Lower leg skin (tissue), 4 donors: ENCODE data around the gene GORAB. TPM values are rescaled to one million over a fixed set of nuclear protein-coding genes. Genes with fewer than 3 reads are reported as not detected.

Experiments used
- DNase-seq, 2 donors: peaks; one replicate each; pipeline ENCODE4 v3.0.0-alpha.2; 2019; ENCODE audit warnings: low spot score in 2 of 2
- H3K4me3 ChIP-seq: fragments of 200-600 bp; sonication (generic); 2 replicates; pipeline ENCODE4 v1.5.1; 2017; ENCODE audit warnings: mild to moderate bottlenecking, low read depth; ENCODE audit not compliant: poor library complexity, severe bottlenecking
- CTCF ChIP-seq, 3 donors: fragments of 450-650 bp; IDR thresholded peaks; one replicate each; pipeline ENCODE4 v1.5.1; 2016; ENCODE audit warnings: antibody characterized with exemption in 3 of 3, mild to moderate bottlenecking in 3 of 3, moderate library complexity in 2 of 3
- POLR2A ChIP-seq, 2 donors: fragments of 450-650 bp; IDR thresholded peaks; one replicate each; pipeline ENCODE4 v1.6.1; 2016 to 2017; ENCODE audit warnings: antibody characterized with exemption in 2 of 2, mild to moderate bottlenecking in 1 of 2, moderate library complexity in 1 of 2
- WGBS, 2 donors: methylation state at CpG; one replicate each; pipeline ENCODE4 v1.1.5; 2018; 5-methylcytosine and 5-hydroxymethylcytosine counted together
- intact Hi-C: fragments of 100-400 bp; cut with DNase I; formaldehyde crosslinking; loops from one replicate; pipeline ENCODE4 v1.15.0; 2023; ENCODE audit warnings: low total_unique reads
- total RNA-seq, 4 donors: library from RNA; depleted of rRNA; stranded (reverse); fragments of >200 nt; gene quantifications; one replicate each; pipeline ENCODE4 v1.1.0, GENCODE V29; 2016

Gene GORAB
- total RNA-seq, 4 donors from 2014 or later = 3.7 to 8.5 (median 5.0) TPM

- intact Hi-C loops = no loop called here
- 68 to 71% methylated on average over 3 of the region's 3 CpGs for WGBS, 2 donors
These were observed 1.3 kb downstream of the GORAB start for GRCh38 chr1:170533298-170533697.

GRCh38 chr1:170534626-170535147, 2.7 kb downstream of the GORAB start:
- intact Hi-C loops = no loop called here
- no peak for DNase-seq
- no peak overlapping the region for H3K4me3 ChIP-seq
- WGBS, 2 donors = 86 to 96% methylated on average over 6 of the region's 6 CpGs
- TF ChIP-seq CTCF (IDR thresholded peaks at IDR 0.05) (no peak), POLR2A (IDR thresholded peaks at IDR 0.05) (no peak)

More at GRCh38 chr1:170533298-170533697, 1.3 kb downstream of the GORAB start:
- no peak overlapping the region for H3K4me3 ChIP-seq
- TF ChIP-seq CTCF (IDR thresholded peaks at IDR 0.05) (no peak), POLR2A (IDR thresholded peaks at IDR 0.05) (no peak)
- no peak for DNase-seq

GRCh38 chr1:170535418-170535817, 3.5 kb downstream of the GORAB start:
- intact Hi-C loops = no loop called here

GRCh38 chr1:170536924-170537551, 5.1 kb downstream of the GORAB start:
- intact Hi-C loops = no loop called here
- WGBS, 2 donors = 90 to 98% methylated on average over 1 of the region's 1 CpG

More at GRCh38 chr1:170535418-170535817, 3.5 kb downstream of the GORAB start:
- WGBS, 2 donors = 94 to 95% methylated on average over 2 of the region's 2 CpGs
- TF ChIP-seq CTCF (IDR thresholded peaks at IDR 0.05) (no peak), POLR2A (IDR thresholded peaks at IDR 0.05) (no peak)
- H3K4me3 ChIP-seq = no peak overlapping the region
- no peak for DNase-seq

GRCh38 chr1:170537798-170538503, 6.0 kb downstream of the GORAB start:
- intact Hi-C loops = no loop called here
- no peak for DNase-seq
- TF ChIP-seq CTCF (IDR thresholded peaks at IDR 0.05) = no peak
- no peak for TF ChIP-seq POLR2A (IDR thresholded peaks at IDR 0.05)
- no peak overlapping the region for H3K4me3 ChIP-seq

More at GRCh38 chr1:170536924-170537551, 5.1 kb downstream of the GORAB start:
- DNase-seq = no peak
- TF ChIP-seq POLR2A (IDR thresholded peaks at IDR 0.05) = no peak
- TF ChIP-seq CTCF (IDR thresholded peaks at IDR 0.05) = no peak
- no peak overlapping the region for H3K4me3 ChIP-seq
